AG04450 (cell line): ENCODE measurements around the gene ZP3. TPM values are rescaled to one million over a fixed set of nuclear protein-coding genes. Genes with fewer than 3 reads are reported as not detected.
"Not testable (repeated sequence)": the region's sequence is repeated elsewhere in the genome, so short reads cannot be mapped to it uniquely, and the experiment has no call there.

Experiments used
- CTCF ChIA-PET: fragments of 300-600, 350-600 bp; formaldehyde crosslinking; extraction: SDS; loops from one replicate; lab custom pipeline; 2022; ENCODE audit warnings: antibody characterized with exemption, inconsistent platforms; lab: Charles Lee
- POLR2A ChIA-PET: fragments of 350-600 bp; formaldehyde crosslinking; extraction: SDS; loops from one replicate; lab custom pipeline; 2021; ENCODE audit warnings: antibody characterized with exemption, inconsistent platforms; lab: Yijun Ruan, JAX
- DNase-seq: peaks from one replicate; pipeline ENCODE4 v3.0.0-alpha.2; 2011; ENCODE audit warnings: low read depth, low spot score
- H3K27ac ChIP-seq: one replicate; pipeline ENCODE4 v1.5.1; 2012; ENCODE audit warnings: low read depth, low read length, control low read depth
- H3K27me3 ChIP-seq: one replicate; pipeline ENCODE4 v1.6.0; 2012; ENCODE audit warnings: low read length; ENCODE audit not compliant: control insufficient read depth, insufficient read depth
- H3K4me3 ChIP-seq: 2 replicates; pipeline ENCODE4 v1.5.1; 2011; ENCODE audit warnings: mild to moderate bottlenecking, low read depth, low read length, control low read depth
- H3K9me3 ChIP-seq: 2 replicates; pipeline ENCODE4 v1.5.1; 2012; ENCODE audit warnings: low read length; ENCODE audit not compliant: control insufficient read depth, insufficient read depth
- polyA plus RNA-seq: library from polyadenylated mRNA; depleted of rRNA; stranded (reverse); fragments of >200 nt; gene quantifications from 2 replicates; pipeline ENCODE4 v1.2.3, GENCODE V29; 2011
- TF ChIP-seq, protein P1 (sequence below): IDR thresholded peaks from 2 replicates; pipeline ENCODE4 v1.5.1; 2011; ENCODE audit warnings: low read depth, low read length, control low read depth, inconsistent platforms

ZP3 gene
- polyA plus RNA-seq, 1 experiment, result 0.63 TPM

DNA sequence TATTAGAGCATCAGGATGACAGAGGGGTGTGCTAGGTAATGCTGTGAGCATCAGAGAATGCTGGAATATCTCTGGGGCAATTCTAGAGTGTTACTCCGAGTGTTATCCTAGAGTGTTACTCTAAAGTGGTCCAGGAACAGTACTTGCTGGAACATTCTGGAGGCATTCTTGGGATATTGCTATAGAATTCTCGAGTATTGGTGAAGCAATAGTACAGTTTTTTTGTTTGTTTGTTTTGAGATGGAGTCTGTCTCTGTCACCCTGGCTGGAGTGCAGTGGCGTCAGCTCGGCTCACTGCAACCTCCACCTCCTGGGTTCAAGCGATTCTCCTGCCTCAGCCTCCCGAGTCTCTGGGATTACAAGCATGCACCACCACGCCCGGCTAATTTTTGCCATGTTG is 27.9 kb upstream of the ZP3 start:
- H3K4me3 ChIP-seq, result no peak overlapping the region
- POLR2A ChIA-PET, result interaction anchor here (1.2 kb wide), 1 partner anchor 37 kb away, joined by 3 read pairs; the partner anchor contains the start of gene YWHAG
- CTCF ChIA-PET, result no interaction called here

GRCh38 chr7:76397409-76398183 is 27.2 kb upstream of the ZP3 start:
- ChIA-PET POLR2A (no interaction called here), CTCF (no interaction called here)
- Histone ChIP-seq H3K4me3 (peak overlapping the region; percentile 56), H3K9me3 (no peaks in the 10 kb centered on the region; the same call in 1 of the 2 replicates), H3K27me3 (no peaks in the 10 kb centered on the region), H3K27ac (no peak overlapping the region)
- DNase-seq, result no peak
- TF ChIP-seq, protein P1, sequence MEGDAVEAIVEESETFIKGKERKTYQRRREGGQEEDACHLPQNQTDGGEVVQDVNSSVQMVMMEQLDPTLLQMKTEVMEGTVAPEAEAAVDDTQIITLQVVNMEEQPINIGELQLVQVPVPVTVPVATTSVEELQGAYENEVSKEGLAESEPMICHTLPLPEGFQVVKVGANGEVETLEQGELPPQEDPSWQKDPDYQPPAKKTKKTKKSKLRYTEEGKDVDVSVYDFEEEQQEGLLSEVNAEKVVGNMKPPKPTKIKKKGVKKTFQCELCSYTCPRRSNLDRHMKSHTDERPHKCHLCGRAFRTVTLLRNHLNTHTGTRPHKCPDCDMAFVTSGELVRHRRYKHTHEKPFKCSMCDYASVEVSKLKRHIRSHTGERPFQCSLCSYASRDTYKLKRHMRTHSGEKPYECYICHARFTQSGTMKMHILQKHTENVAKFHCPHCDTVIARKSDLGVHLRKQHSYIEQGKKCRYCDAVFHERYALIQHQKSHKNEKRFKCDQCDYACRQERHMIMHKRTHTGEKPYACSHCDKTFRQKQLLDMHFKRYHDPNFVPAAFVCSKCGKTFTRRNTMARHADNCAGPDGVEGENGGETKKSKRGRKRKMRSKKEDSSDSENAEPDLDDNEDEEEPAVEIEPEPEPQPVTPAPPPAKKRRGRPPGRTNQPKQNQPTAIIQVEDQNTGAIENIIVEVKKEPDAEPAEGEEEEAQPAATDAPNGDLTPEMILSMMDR, result no peak

More for the DNA sequence above, 27.9 kb upstream of the ZP3 start:
- Histone ChIP-seq H3K27me3 (no peaks in the 10 kb centered on the region), H3K9me3 (no peaks in the 10 kb centered on the region; the same call in 1 of the 2 replicates), H3K27ac (no peak overlapping the region)
- TF ChIP-seq, protein P1, result no peak
- DNase-seq, result no peak

DNA sequence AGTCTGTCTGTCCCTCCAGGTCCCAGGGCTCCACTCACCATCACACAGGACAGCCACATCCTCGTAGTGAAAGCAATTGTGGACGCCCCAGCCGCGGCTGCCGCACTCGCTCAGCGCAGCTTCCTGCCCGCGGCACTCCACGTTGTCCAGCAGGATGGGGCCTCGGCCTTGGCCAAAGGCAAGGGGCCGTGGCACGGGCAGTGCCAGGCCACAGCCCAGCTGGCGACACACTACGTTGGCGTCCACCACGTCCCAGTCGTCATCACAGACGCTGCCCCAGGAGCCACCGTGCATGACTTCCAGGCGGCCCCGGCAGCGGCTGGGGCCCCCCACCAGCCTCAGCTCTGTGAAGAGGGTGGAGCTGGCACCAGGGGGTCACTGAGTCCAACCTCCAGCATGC is 24.5 kb upstream of the ZP3 start:
- Histone ChIP-seq H3K27ac (no peak overlapping the region), H3K9me3 (no peaks in the 10 kb centered on the region; the same call in 1 of the 2 replicates), H3K4me3 (no peak overlapping the region), H3K27me3 (no peaks in the 10 kb centered on the region)
- ChIA-PET POLR2A (no interaction called here), CTCF (no interaction called here)
- TF ChIP-seq, protein P1, result no peak
- no peak for DNase-seq

DNA sequence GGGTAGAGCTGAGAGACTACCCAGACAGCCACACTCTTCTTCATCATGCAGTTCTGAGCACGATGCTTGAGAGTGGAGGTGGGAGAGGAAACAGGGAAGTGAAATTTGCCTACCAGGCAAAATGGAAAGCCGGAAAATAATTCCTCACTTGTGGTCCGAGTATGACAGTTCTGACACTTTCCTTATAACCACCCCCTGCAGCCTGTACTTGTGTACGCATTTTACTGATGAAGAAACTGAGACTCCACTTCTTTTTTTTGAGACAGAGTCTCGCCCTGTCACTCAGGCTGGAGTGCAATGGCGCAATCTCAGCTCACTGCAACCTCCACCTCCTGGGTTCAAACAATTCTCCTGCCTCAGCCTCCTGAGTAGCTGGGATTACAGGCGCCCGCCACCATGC is 21.7 kb upstream of the ZP3 start:
- CTCF ChIA-PET, H3K27ac ChIP-seq, H3K4me3 ChIP-seq, H3K9me3 ChIP-seq, DNase-seq, H3K27me3 ChIP-seq, POLR2A ChIA-PET: not testable (repeated sequence)

- CTCF ChIA-PET, result interaction anchor here (0.5 kb wide), 1 partner anchor 34 kb away, joined by 3 read pairs; no protein-coding TSS in a partner anchor
- no peak for DNase-seq
- Histone ChIP-seq H3K27me3 (peaks cover 9% of the 10 kb centered on the region), H3K9me3 (no peaks in the 10 kb centered on the region; the same call in 1 of the 2 replicates), H3K27ac (no peak overlapping the region), H3K4me3 (no peak overlapping the region)
- POLR2A ChIA-PET, result no interaction called here
- TF ChIP-seq, protein P1, result no peak
Measured at GRCh38 chr7:76403780-76404494, 20.8 kb upstream of the ZP3 start.
